22Rv1 (cell line): Measurements from ENCODE around the gene SMAD3.

ENCODE experiments used
- CTCF ChIP-seq: fragments of 450-650 bp; IDR thresholded peaks from 2 replicates; pipeline ENCODE4 v1.5.1; 2017; ENCODE audit warnings: mild to moderate bottlenecking
- ZFX ChIP-seq: fragments of 450-650 bp; IDR thresholded peaks from 2 replicates; pipeline ENCODE4 v1.6.1; 2017; ENCODE audit warnings: antibody characterized with exemption, borderline replicate concordance

- no peak for TF ChIP-seq CTCF
- no peak for TF ChIP-seq ZFX
These were observed 6.3 kb upstream of the SMAD3 start for GRCh38 chr15:67059127-67059553.
